Stomach smooth muscle (tissue), 2 donors: ENCODE data around the gene RBM6.

Experiments used
- H3K27ac ChIP-seq: one replicate; pipeline ENCODE4 v1.7.0; 2013; ENCODE audit warnings: mild to moderate bottlenecking, low read length, inconsistent platforms
- H3K27me3 ChIP-seq, 2 donors: one replicate each; pipeline ENCODE4 v1.7.0; 2013; ENCODE audit warnings: low read length in 2 of 2; ENCODE audit not compliant: insufficient read depth in 2 of 2, control insufficient read depth in 1 of 2
- H3K36me3 ChIP-seq, 2 donors: one replicate each; pipeline ENCODE4 v1.7.0; 2013; ENCODE audit warnings: low read length in 2 of 2; ENCODE audit not compliant: control insufficient read depth in 2 of 2, insufficient read depth in 2 of 2
- H3K4me1 ChIP-seq: one replicate; pipeline ENCODE4 v1.7.0; 2013; ENCODE audit warnings: low read length; ENCODE audit not compliant: control insufficient read depth, insufficient read depth
- H3K4me3 ChIP-seq, 2 donors: one replicate each; pipeline ENCODE4 v1.7.0; 2013; ENCODE audit warnings: low read length in 2 of 2
- H3K9ac ChIP-seq, 2 donors: one replicate each; pipeline ENCODE4 v1.7.0; 2013; ENCODE audit warnings: low read length in 2 of 2, mild to moderate bottlenecking in 1 of 2
- H3K9me3 ChIP-seq, 2 donors: one replicate each; pipeline ENCODE4 v1.7.0; 2013; ENCODE audit warnings: low read length in 2 of 2; ENCODE audit not compliant: control insufficient read depth in 2 of 2
- donor health status: healthy.
- donor health status: Pancreatic carcinoma.

Gene RBM6

DNA sequence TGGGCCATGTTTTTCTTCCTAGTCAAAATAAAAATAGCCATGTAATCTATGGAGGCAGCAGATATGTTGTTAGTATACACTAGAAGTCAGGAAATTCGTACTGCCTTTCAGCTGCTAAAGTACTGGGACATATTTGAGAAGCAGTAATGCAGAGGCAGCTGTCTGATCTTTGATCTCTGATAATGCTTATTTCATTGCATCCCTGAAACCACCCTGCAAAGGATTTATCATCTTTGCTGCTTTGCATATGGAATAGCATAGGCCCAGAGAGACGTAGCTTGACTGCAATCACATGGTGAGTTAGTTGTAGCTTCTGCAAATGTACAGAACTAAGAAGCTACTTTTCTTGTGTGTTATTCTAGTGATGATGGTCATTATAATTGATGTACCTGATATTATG is 52.4 kb downstream of the RBM6 start:
- Histone ChIP-seq H3K36me3 (peaks cover 2 to 5% of the 10 kb centered on the region in 2 donors), H3K9me3 (no peaks in the 10 kb centered on the region), H3K27me3 (no peaks in the 10 kb centered on the region), H3K4me3 (no peak overlapping the region), H3K9ac (no peak overlapping the region), H3K4me1 (no peaks in the 10 kb centered on the region), H3K27ac (no peak overlapping the region)

- Histone ChIP-seq H3K4me3 (no peak overlapping the region), H3K36me3 (peaks cover 6 to 17% of the 10 kb centered on the region in 2 donors), H3K4me1 (no peaks in the 10 kb centered on the region), H3K27me3 (no peaks in the 10 kb centered on the region), H3K9me3 (no peaks in the 10 kb centered on the region), H3K9ac (no peak overlapping the region), H3K27ac (no peak overlapping the region)
Observed at GRCh38 chr3:49994476-49994875, 54.5 kb downstream of the RBM6 start.

DNA sequence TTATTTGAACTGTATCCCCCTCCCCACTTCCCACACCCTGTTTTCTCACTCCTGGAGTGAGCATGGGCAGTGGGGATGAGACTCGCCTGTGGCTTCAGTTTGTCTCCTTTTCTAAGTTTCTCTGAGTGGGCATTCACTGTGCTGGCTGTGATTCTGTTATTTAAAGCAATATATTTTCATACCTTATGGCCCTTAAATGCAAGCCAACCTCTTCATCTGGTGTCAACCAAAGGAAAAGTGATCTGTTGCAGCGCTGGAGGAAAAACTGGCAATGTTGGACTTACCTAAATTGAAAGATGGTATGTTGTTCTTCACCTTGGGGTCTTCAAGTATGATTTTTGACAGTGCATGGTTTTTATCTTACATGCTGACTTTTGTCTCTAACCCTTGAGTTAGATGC is 56.1 kb downstream of the RBM6 start:
- H3K36me3 ChIP-seq, result peaks cover 12 to 18% of the 10 kb centered on the region in 2 donors
- no peaks in the 10 kb centered on the region for H3K9me3 ChIP-seq
- no peak overlapping the region for H3K4me3 ChIP-seq
- no peaks in the 10 kb centered on the region for H3K27me3 ChIP-seq
- no peak overlapping the region for H3K27ac ChIP-seq
- no peak overlapping the region for H3K9ac ChIP-seq
- no peaks in the 10 kb centered on the region for H3K4me1 ChIP-seq

DNA sequence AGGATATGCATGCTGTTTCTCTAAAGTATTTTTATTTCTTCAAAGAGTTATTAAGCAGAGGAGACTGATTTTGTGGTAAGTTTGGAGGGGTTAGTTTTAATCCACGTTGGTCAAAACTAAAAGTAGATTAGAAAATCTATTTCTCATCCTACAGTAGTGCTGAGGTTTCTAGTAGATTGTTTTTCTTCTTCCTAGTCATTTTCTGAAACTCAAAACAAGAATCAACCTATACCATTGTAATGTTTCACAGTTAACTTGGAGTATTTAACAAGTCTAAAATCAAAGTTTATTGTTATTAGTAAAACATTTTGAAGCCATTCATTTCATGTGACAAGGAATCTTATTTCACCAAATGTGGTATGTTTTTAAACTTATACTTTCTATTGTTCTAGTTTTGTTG is 57.9 kb downstream of the RBM6 start:
- H3K9ac ChIP-seq, result no peak overlapping the region
- H3K9me3 ChIP-seq, result no peaks in the 10 kb centered on the region
- H3K4me1 ChIP-seq, result no peaks in the 10 kb centered on the region
- H3K4me3 ChIP-seq, result no peak overlapping the region
- H3K27me3 ChIP-seq, result no peaks in the 10 kb centered on the region
- H3K36me3 ChIP-seq, result peaks cover 12 to 18% of the 10 kb centered on the region in 2 donors
- no peak overlapping the region for H3K27ac ChIP-seq

- H3K9ac ChIP-seq, result no peak overlapping the region
- H3K36me3 ChIP-seq, result peaks cover 12 to 18% of the 10 kb centered on the region in 2 donors
- no peak overlapping the region for H3K4me3 ChIP-seq
- H3K4me1 ChIP-seq, result no peaks in the 10 kb centered on the region
- no peak overlapping the region for H3K27ac ChIP-seq
- no peaks in the 10 kb centered on the region for H3K27me3 ChIP-seq
- no peaks in the 10 kb centered on the region for H3K9me3 ChIP-seq
Observed at GRCh38 chr3:49998326-49998725, 58.4 kb downstream of the RBM6 start.

GRCh38 chr3:50001511-50001910 is 61.6 kb downstream of the RBM6 start:
- Histone ChIP-seq H3K4me1 (no peaks in the 10 kb centered on the region), H3K9me3 (no peaks in the 10 kb centered on the region), H3K4me3 (no peak overlapping the region), H3K27me3 (no peaks in the 10 kb centered on the region), H3K9ac (no peak overlapping the region), H3K27ac (no peak overlapping the region), H3K36me3 (peaks cover 13 to 18% of the 10 kb centered on the region in 2 donors)

GRCh38 chr3:50003216-50003615 is 63.3 kb downstream of the RBM6 start:
- peaks cover 13 to 15% of the 10 kb centered on the region in 2 donors for H3K36me3 ChIP-seq
- H3K4me3 ChIP-seq, result no peak overlapping the region
- H3K4me1 ChIP-seq, result no peaks in the 10 kb centered on the region
- H3K9me3 ChIP-seq, result no peaks in the 10 kb centered on the region
- no peaks in the 10 kb centered on the region for H3K27me3 ChIP-seq
- no peak overlapping the region for H3K9ac ChIP-seq
- H3K27ac ChIP-seq, result no peak overlapping the region

DNA sequence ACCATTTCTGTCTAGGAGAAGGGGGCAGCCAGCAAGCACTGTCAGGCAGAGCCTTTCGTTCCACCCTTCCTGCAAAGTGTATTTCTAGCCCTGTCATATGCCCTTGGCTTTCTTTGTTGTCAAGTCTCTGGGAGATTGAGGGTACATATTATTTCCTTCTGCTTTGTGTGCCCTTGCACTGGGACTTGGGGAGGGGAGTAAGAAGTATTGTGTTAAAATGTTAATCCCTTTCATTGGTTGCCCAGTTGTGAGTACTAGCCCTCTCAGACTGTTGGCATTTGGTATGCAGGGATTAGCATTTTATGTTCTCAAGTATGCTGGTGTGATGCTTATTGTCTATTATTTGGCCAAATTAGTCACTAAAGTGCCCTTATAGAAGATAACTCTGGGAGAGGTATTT is 63.9 kb downstream of the RBM6 start:
- H3K36me3 ChIP-seq, result peaks cover 10 to 13% of the 10 kb centered on the region in 2 donors
- no peaks in the 10 kb centered on the region for H3K27me3 ChIP-seq
- no peak overlapping the region for H3K4me3 ChIP-seq
- H3K9me3 ChIP-seq, result no peaks in the 10 kb centered on the region
- no peaks in the 10 kb centered on the region for H3K4me1 ChIP-seq
- no peak overlapping the region for H3K27ac ChIP-seq
- H3K9ac ChIP-seq, result no peak overlapping the region

DNA sequence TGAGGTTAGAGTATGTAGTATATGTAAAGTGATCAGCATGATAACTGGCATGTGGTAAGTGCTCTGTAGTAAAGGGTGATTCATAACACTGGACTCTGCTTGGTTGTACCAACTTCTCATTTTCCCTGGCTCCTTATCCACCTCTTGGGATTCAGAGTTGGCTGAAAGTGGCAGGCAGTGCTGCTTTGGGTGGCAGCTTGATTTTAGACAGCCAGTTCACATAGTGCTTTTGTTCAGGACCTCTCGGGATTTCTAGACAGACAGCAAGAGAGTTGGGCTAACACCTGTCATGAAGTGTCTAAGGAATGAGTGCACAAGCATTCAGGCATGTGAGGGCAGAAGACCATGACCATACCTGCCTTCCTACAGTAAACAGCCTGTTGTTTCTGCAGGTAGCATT is 69.0 kb downstream of the RBM6 start:
- Histone ChIP-seq H3K27ac (no peak overlapping the region), H3K4me3 (no peak overlapping the region), H3K36me3 (peaks cover 0 to 7% of the 10 kb centered on the region in 2 donors), H3K27me3 (no peaks in the 10 kb centered on the region), H3K9ac (no peak overlapping the region), H3K4me1 (no peaks in the 10 kb centered on the region), H3K9me3 (no peaks in the 10 kb centered on the region)

GRCh38 chr3:50010959-50011358 is 71.0 kb downstream of the RBM6 start:
- Histone ChIP-seq H3K27me3 (no peaks in the 10 kb centered on the region), H3K9me3 (no peaks in the 10 kb centered on the region), H3K9ac (no peak overlapping the region), H3K4me1 (no peaks in the 10 kb centered on the region), H3K27ac (no peak overlapping the region), H3K36me3 (peaks cover 0 to 7% of the 10 kb centered on the region in 2 donors), H3K4me3 (no peak overlapping the region)

DNA sequence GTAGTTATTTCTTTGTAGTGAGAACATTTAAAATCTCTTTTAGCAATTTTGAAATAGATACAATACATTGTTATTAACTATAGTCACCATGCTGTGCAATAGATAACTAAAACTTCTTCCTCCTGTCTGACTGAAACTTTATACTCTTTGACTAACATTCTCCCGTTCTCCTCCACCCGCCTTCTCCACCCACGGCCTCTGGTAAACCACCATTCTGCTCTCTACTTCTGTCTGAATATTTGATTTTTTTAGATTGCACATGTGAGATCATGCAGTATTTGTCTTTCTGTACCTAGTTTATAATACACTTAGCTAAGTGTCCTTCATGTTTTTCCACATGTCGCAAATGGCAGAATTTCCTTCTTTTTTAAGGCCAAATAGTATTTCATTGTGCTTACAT is 76.0 kb downstream of the RBM6 start:
- H3K9ac ChIP-seq, result no peak overlapping the region
- peaks cover 10% of the 10 kb centered on the region in 2 donors for H3K36me3 ChIP-seq
- no peaks in the 10 kb centered on the region for H3K4me1 ChIP-seq
- no peaks in the 10 kb centered on the region for H3K9me3 ChIP-seq
- no peak overlapping the region for H3K4me3 ChIP-seq
- H3K27ac ChIP-seq, result no peak overlapping the region
- H3K27me3 ChIP-seq, result no peaks in the 10 kb centered on the region
